Measurements from ENCODE around the gene AP3D1.
"Not testable (repeated sequence)": the region's sequence is repeated elsewhere in the genome, so short reads cannot be mapped to it uniquely, and the experiment has no call there.

Gene AP3D1

GRCh38 chr19:2149980-2150793 is 1.2 kb downstream of the AP3D1 start:
- DNase-seq = peak; percentile 27

- DNase-seq = peak; percentile 69
Measured at GRCh38 chr19:2148482-2149135, 2.8 kb downstream of the AP3D1 start.

- DNase-seq = peak; percentile 12
Measured at GRCh38 chr19:2145831-2146241, 5.5 kb downstream of the AP3D1 start.

GRCh38 chr19:2144190-2144589 is 7.2 kb downstream of the AP3D1 start:
- DNase-seq = no peak

GRCh38 chr19:2142173-2142829 is 9.1 kb downstream of the AP3D1 start:
- DNase-seq = no peak

- no peak for DNase-seq
Measured at GRCh38 chr19:2140138-2140569, 11.2 kb downstream of the AP3D1 start.

- no peak for DNase-seq
Measured at GRCh38 chr19:2139385-2140137, 11.8 kb downstream of the AP3D1 start.

- no peak for DNase-seq
Measured at GRCh38 chr19:2138061-2138728, 13.2 kb downstream of the AP3D1 start.

- DNase-seq = no peak
Measured at GRCh38 chr19:2136796-2137195, 14.6 kb downstream of the AP3D1 start.

GRCh38 chr19:2135474-2136402 is 15.6 kb downstream of the AP3D1 start:
- DNase-seq = no peak

GRCh38 chr19:2132731-2133490 is 18.5 kb downstream of the AP3D1 start:
- no peak for DNase-seq

- no peak for DNase-seq
Measured at GRCh38 chr19:2132191-2132590, 19.2 kb downstream of the AP3D1 start.

GRCh38 chr19:2131012-2131975 is 20.1 kb downstream of the AP3D1 start:
- DNase-seq = not testable (repeated sequence)

GRCh38 chr19:2129892-2130770 is 21.2 kb downstream of the AP3D1 start:
- no peak for DNase-seq

- DNase-seq = no peak
Measured at GRCh38 chr19:2129486-2129885, 21.9 kb downstream of the AP3D1 start.

- no peak for DNase-seq
Measured at GRCh38 chr19:2129022-2129421, 22.3 kb downstream of the AP3D1 start.

- not testable (repeated sequence) for DNase-seq
Measured at GRCh38 chr19:2128252-2128651, 23.1 kb downstream of the AP3D1 start.

GRCh38 chr19:2127758-2128157 is 23.6 kb downstream of the AP3D1 start:
- no peak for DNase-seq
